Thoracic aorta (tissue), 2 donors: ENCODE measurements around the gene CENPN. TPM values are rescaled to one million over a fixed set of nuclear protein-coding genes. Genes with fewer than 3 reads are reported as not detected.

Experiments used
- ATAC-seq: fragments of 150-250 bp; one replicate; pipeline ENCODE4 v1.8.0; 2017; ENCODE audit warnings: low read depth; ENCODE audit not compliant: insufficient number of reproducible peaks, low FRiP score
- DNase-seq: peaks from one replicate; pipeline ENCODE4 v3.0.0-alpha.2; 2020; ENCODE audit warnings: low spot score
- H3K27ac ChIP-seq, 2 donors: fragments of 200-600 bp; sonication (generic); 1 replicate in 1 of 2; 2 replicates in 1 of 2; pipeline ENCODE4 v1.5.1; 2016; ENCODE audit warnings: mild to moderate bottlenecking in 2 of 2, moderate library complexity in 2 of 2
- H3K27me3 ChIP-seq: fragments of 200-600 bp; sonication (generic); replicated peaks from 2 replicates; pipeline ENCODE4 v1.6.0; 2016; ENCODE audit warnings: mild to moderate bottlenecking; ENCODE audit not compliant: insufficient read depth
- H3K36me3 ChIP-seq: fragments of 200-600 bp; sonication (generic); one replicate; pipeline ENCODE4 v1.5.1; 2016
- H3K4me1 ChIP-seq, 2 donors: fragments of 200-600 bp; sonication (generic); 1 replicate in 1 of 2; 2 replicates in 1 of 2; pipeline versions ENCODE4 v1.5.1 to v1.6.0; 2016; ENCODE audit warnings: low read depth in 2 of 2, mild to moderate bottlenecking in 1 of 2; ENCODE audit not compliant: control insufficient read depth in 1 of 2
- H3K4me3 ChIP-seq: fragments of 200-600 bp; sonication (generic); 2 replicates; pipeline ENCODE4 v1.5.1; 2016; ENCODE audit warnings: mild to moderate bottlenecking
- H3K9me3 ChIP-seq: fragments of 200-600 bp; sonication (generic); 2 replicates; pipeline ENCODE4 v1.5.1; 2016
- total RNA-seq, 2 donors: library from RNA; depleted of rRNA; stranded (reverse); fragments of >200 nt; gene quantifications; one replicate each; pipeline versions ENCODE4 v1.1.0 to v1.2.3, GENCODE V29; 2016
- TF ChIP-seq, protein P1 (sequence below): fragments of 200-600 bp; sonication (generic); IDR thresholded peaks from one replicate; pipeline ENCODE4 v1.5.1; 2019; ENCODE audit warnings: antibody characterized with exemption

Gene CENPN
- total RNA-seq, 2 donors from 2014 or later = 7.8 to 48.1 TPM

DNA sequence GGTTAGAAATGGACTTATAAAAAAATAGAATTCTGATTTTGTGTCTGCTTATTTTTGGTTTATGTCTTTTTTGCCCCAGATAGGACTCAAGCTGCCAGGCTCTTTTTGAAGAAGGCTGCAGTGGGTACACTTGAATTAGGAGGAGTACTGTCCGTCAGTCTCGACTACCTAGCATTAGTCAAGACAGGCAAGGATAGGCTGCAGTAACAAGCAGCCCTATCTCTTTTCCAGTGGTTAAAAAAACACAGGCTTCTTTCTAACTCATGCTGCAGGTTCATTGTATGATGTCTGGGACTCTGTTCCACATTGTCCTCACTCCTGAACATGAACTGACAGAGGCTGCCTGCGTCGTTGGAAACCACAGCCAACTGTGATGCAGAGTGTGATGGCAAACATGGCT, 62.0 kb downstream of the CENPN start:
- Histone ChIP-seq H3K9me3 (no peaks in the 10 kb centered on the region), H3K4me1 (no peaks in the 10 kb centered on the region), H3K4me3 (no peak overlapping the region), H3K27ac (no peak overlapping the region), H3K36me3 (no peaks in the 10 kb centered on the region), H3K27me3 (no peaks in the 10 kb centered on the region)
- ATAC-seq (no peak), DNase-seq (no peak)
- TF ChIP-seq, protein P1, sequence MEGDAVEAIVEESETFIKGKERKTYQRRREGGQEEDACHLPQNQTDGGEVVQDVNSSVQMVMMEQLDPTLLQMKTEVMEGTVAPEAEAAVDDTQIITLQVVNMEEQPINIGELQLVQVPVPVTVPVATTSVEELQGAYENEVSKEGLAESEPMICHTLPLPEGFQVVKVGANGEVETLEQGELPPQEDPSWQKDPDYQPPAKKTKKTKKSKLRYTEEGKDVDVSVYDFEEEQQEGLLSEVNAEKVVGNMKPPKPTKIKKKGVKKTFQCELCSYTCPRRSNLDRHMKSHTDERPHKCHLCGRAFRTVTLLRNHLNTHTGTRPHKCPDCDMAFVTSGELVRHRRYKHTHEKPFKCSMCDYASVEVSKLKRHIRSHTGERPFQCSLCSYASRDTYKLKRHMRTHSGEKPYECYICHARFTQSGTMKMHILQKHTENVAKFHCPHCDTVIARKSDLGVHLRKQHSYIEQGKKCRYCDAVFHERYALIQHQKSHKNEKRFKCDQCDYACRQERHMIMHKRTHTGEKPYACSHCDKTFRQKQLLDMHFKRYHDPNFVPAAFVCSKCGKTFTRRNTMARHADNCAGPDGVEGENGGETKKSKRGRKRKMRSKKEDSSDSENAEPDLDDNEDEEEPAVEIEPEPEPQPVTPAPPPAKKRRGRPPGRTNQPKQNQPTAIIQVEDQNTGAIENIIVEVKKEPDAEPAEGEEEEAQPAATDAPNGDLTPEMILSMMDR = no peak

DNA sequence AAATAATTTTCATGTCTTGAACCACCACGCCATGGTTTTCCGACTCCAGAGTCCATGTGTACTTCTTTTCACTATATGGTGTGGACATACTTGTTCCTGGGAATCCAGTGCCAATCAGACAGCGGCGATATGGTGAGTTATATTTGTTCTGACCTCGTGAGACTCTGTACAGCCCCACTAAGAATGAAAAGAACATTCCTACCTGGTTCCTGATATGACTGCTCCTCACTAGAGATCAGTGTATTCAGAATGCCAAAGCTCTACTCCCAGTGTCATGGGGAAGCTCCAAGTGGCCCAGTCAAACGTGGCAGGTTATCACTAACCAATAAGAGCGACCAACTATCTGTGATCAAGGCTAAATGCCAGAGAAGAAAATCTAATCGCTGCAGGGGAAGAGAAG, 64.0 kb downstream of the CENPN start:
- no peak overlapping the region for H3K27ac ChIP-seq
- no peak overlapping the region for H3K4me3 ChIP-seq
- TF ChIP-seq, protein P1 = no peak
- H3K4me1 ChIP-seq = no peaks in the 10 kb centered on the region
- no peaks in the 10 kb centered on the region for H3K36me3 ChIP-seq
- no peaks in the 10 kb centered on the region for H3K9me3 ChIP-seq
- DNase-seq = no peak
- no peak for ATAC-seq
- H3K27me3 ChIP-seq = no peaks in the 10 kb centered on the region

DNA sequence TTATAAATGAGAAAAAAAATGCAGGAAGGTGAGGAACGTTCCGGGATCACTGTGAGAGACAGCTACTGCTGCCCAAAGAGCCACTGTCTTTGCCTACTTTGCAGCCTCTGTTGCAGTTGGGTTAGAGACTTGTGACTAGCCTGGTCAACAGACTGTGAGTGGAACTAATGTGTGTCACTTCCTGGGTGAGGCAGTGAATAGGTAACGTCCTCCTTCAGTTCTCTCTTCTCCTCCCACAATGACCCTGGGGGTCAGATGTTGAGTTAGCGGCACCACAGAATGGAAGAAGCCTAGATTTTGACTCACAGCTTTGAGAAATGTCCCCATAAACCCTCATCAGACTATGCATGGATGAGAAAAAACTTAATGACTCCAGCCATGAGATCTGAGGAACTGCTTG, 64.8 kb downstream of the CENPN start:
- no peak overlapping the region for H3K4me3 ChIP-seq
- TF ChIP-seq, protein P1 = no peak
- H3K36me3 ChIP-seq = no peaks in the 10 kb centered on the region
- H3K27ac ChIP-seq = no peak overlapping the region
- H3K4me1 ChIP-seq = no peaks in the 10 kb centered on the region
- no peaks in the 10 kb centered on the region for H3K27me3 ChIP-seq
- no peak for DNase-seq
- ATAC-seq = no peak
- H3K9me3 ChIP-seq = no peaks in the 10 kb centered on the region

DNA sequence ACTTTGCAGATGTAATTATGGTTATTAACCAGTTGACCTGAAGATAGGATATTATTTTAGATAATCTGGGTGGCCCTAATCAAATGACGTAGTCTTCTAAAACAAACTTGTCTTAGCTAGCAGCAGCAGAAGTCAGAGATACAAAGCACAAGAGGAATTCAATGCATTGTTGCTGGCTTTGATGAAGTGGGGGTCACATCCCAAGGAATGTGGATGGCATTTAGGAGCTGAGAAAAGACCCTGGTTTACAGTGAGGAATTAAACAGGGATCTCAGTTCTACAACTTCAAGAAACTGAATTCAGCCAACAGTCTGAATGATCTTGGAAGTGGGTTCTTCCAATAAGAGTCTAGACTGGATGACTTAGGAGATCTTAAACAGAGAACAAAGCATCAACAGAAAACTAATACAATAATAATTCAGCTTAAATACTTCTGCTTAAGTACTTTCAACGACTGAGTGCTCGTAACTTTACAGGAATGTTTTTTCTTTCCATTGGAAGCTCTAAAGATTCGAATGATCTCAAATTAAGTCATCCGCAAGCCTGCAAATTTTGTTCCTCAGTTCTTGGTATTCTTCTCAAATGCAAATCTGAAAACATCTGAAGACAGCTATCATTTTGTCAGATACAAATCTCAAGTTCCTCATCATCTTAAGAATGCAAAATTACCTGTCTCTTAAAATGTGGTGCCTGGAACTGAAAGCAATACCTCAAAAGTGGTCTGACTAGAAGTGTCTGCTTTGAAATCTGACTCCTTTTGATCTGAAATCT, 66.7 kb downstream of the CENPN start:
- TF ChIP-seq, protein P1 = no peak
- no peaks in the 10 kb centered on the region for H3K9me3 ChIP-seq
- no peak overlapping the region for H3K4me3 ChIP-seq
- DNase-seq = no peak
- no peak overlapping the region for H3K27ac ChIP-seq
- peaks cover 0 to 5% of the 10 kb centered on the region in 2 donors for H3K4me1 ChIP-seq
- no peaks in the 10 kb centered on the region for H3K27me3 ChIP-seq
- H3K36me3 ChIP-seq = no peaks in the 10 kb centered on the region
- no peak for ATAC-seq

DNA sequence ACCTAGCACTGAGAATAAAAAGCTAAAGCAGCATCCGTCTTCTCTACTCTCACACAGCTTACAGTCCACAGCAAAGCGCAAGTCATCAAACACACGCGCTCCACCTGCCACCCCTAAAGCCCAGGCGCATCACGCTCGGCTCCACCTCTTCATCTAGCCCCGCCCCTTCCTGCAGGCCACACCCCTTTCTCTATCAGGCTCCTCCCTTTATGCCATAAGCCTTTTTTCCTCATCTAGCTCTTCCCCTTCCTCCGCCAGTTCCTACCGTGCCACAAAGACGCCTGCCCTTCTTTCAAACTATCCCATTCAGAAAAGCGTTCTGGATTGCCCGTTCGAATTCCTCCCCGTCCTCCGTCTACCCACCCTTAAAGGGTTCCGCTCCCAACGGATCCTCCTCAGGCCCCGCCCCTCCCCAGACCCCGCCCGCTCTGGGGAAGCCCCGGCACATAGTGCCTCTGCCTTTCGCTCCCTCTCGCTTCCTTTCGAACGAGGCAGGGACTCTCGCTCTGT, 69.6 kb downstream of the CENPN start:
- TF ChIP-seq, protein P1 = no peak
- Histone ChIP-seq H3K4me3 (peak overlapping the region; percentile 86), H3K9me3 (no peaks in the 10 kb centered on the region), H3K36me3 (no peaks in the 10 kb centered on the region), H3K27ac (peak overlapping the region; percentile 91 to 95), H3K27me3 (no peaks in the 10 kb centered on the region), H3K4me1 (peaks cover 0 to 5% of the 10 kb centered on the region in 2 donors)
- ATAC-seq = peak; percentile 93
- DNase-seq = peak; percentile 67
